SK-N-SH (cell line): ENCODE data around the gene MICB. TPM values are rescaled to one million over a fixed set of nuclear protein-coding genes. Genes with fewer than 3 reads are reported as not detected.

Experiments used
- CTCF ChIA-PET: fragments of 300-600, 350-600 bp; formaldehyde crosslinking; extraction: SDS; loops from one replicate; lab custom pipeline; 2021; lab: Yijun Ruan, JAX
- POLR2A ChIA-PET: fragments of 350-600 bp; sonication (Branson Sonifier 250); formaldehyde crosslinking; extraction: SDS; loops from one replicate; lab custom pipeline; 2020; ENCODE audit warnings: antibody characterized with exemption, inconsistent platforms; lab: Yijun Ruan, JAX
- DNase-seq: peaks from one replicate; pipeline ENCODE4 v3.0.0; 2012
- H2AFZ ChIP-seq: fragments of 200-600 bp; sonication (generic); 2 replicates; pipeline ENCODE4 v1.8.1; 2016; ENCODE audit warnings: antibody characterized with exemption, mild to moderate bottlenecking, low read depth
- H3F3A ChIP-seq: fragments of 200-600 bp; sonication (generic); replicated peaks from 2 replicates; pipeline ENCODE3; 2016; ENCODE audit warnings: antibody characterized with exemption, mild to moderate bottlenecking; ENCODE audit not compliant: insufficient read depth
- H3K27ac ChIP-seq, 2 experiments: fragments of 200-500 bp in 1 of 2; fragments of 200-600 bp in 1 of 2; sonication (Bioruptor generic) in 1 of 2; sonication (generic), shearing (Covaris generic) in 1 of 2; 2 replicates each; pipeline versions ENCODE4 v1.5.1 to v1.6.1; 2014 to 2016; ENCODE audit warnings: low read depth in 2 of 2, inconsistent platforms in 1 of 2, low read length in 1 of 2, mild to moderate bottlenecking in 1 of 2, mixed read lengths in 1 of 2
- H3K27me3 ChIP-seq: fragments of 200-600 bp; sonication (generic), shearing (Covaris generic); 2 replicates; pipeline ENCODE4 v1.6.1; 2016; ENCODE audit warnings: mixed run types; ENCODE audit not compliant: insufficient read depth
- H3K36me3 ChIP-seq, 2 experiments: fragments of 200-500 bp in 1 of 2; fragments of 200-600 bp in 1 of 2; sonication (Bioruptor generic) in 1 of 2; sonication (generic) in 1 of 2; replicated peaks in 1 of 2; 2 replicates each; pipeline versions ENCODE3 to v1.5.1; 2014 to 2016; ENCODE audit warnings: low read length in 1 of 2, mild to moderate bottlenecking in 1 of 2; ENCODE audit not compliant: insufficient read depth in 2 of 2, control insufficient read depth in 1 of 2
- H3K4me1 ChIP-seq, 2 experiments: fragments of 200-500 bp in 1 of 2; fragments of 200-600 bp in 1 of 2; sonication (Bioruptor generic) in 1 of 2; sonication (generic), shearing (Covaris generic) in 1 of 2; 2 replicates each; pipeline versions ENCODE4 v1.5.1 to v1.6.1; 2014 to 2016; ENCODE audit warnings: low read depth in 1 of 2, low read length in 1 of 2, mixed run types in 1 of 2; ENCODE audit not compliant: insufficient read depth in 2 of 2, control insufficient read depth in 1 of 2
- H3K4me2 ChIP-seq: fragments of 200-600 bp; sonication (generic), shearing (Covaris generic); 2 replicates; pipeline ENCODE4 v1.6.1; 2017; ENCODE audit warnings: mixed run types
- H3K4me3 ChIP-seq, 2 experiments: fragments of 200-500 bp in 1 of 2; fragments of 200-600 bp in 1 of 2; sonication (Bioruptor generic) in 1 of 2; sonication (generic), shearing (Covaris generic) in 1 of 2; 2 replicates each; pipeline versions ENCODE4 v1.5.1 to v1.8.1; 2014 to 2016; ENCODE audit warnings: low read depth in 2 of 2, inconsistent platforms in 1 of 2, low read length in 1 of 2, mild to moderate bottlenecking in 1 of 2, mixed read lengths in 1 of 2, moderate library complexity in 1 of 2
- H3K79me2 ChIP-seq: fragments of 200-600 bp; sonication (generic); 2 replicates; pipeline ENCODE4 v1.8.1; 2017; ENCODE audit warnings: mild to moderate bottlenecking; ENCODE audit not compliant: insufficient read depth
- H3K9ac ChIP-seq: fragments of 200-600 bp; sonication (generic); 2 replicates; pipeline ENCODE4 v1.6.1; 2017; ENCODE audit warnings: mixed run types
- H3K9me2 ChIP-seq: fragments of 200-600 bp; sonication (generic); 2 replicates; pipeline ENCODE4 v1.6.1; 2017; ENCODE audit warnings: mixed run types
- H3K9me3 ChIP-seq: fragments of 200-600 bp; sonication (generic); 2 replicates; pipeline ENCODE4 v1.6.1; 2017; ENCODE audit warnings: mixed run types, mild to moderate bottlenecking, moderate library complexity
- H4K20me1 ChIP-seq: fragments of 200-600 bp; sonication (generic); 2 replicates; pipeline ENCODE4 v1.6.1; 2017; ENCODE audit warnings: mild to moderate bottlenecking, mixed run types; ENCODE audit not compliant: insufficient read depth
- EZH2phosphoT487 ChIP-seq: fragments of 200-600 bp; sonication (generic); IDR thresholded peaks from 2 replicates; pipeline ENCODE4 v1.6.1; 2017; ENCODE audit warnings: low read depth, mixed run types, mild to moderate bottlenecking, antibody characterized with exemption, moderate library complexity, borderline replicate concordance
- FOXJ3 ChIP-seq: sonication (generic); formaldehyde crosslinking; IDR thresholded peaks from 2 replicates; pipeline ENCODE4 v1.5.1; 2020; ENCODE audit warnings: mild to moderate bottlenecking, missing genetic modification reagents
- FOXM1 ChIP-seq: IDR thresholded peaks from 2 replicates; pipeline ENCODE4 v1.4.0; 2012; ENCODE audit warnings: low read depth, mild to moderate bottlenecking
- GABPA ChIP-seq: IDR thresholded peaks from 2 replicates; pipeline ENCODE4 v1.4.0; 2012; ENCODE audit warnings: low read depth, mild to moderate bottlenecking
- MEF2A ChIP-seq: IDR thresholded peaks from 2 replicates; pipeline ENCODE4 v1.4.0; 2012; ENCODE audit warnings: low read depth, borderline replicate concordance
- NFIC ChIP-seq: IDR thresholded peaks from 2 replicates; pipeline ENCODE4 v1.4.0; 2012; ENCODE audit warnings: borderline replicate concordance
- RFX5 ChIP-seq: IDR thresholded peaks from 2 replicates; pipeline ENCODE4 v1.6.1; 2012; ENCODE audit warnings: mild to moderate bottlenecking, improper control_type of control experiment, low read length
- TAF1 ChIP-seq: IDR thresholded peaks from 2 replicates; pipeline ENCODE4 v1.6.1; 2012; ENCODE audit warnings: low read depth, mild to moderate bottlenecking, low read length, moderate library complexity, borderline replicate concordance
- TCF12 ChIP-seq: IDR thresholded peaks from 2 replicates; pipeline ENCODE4 v1.4.0; 2012
- TEAD4 ChIP-seq: IDR thresholded peaks from 2 replicates; pipeline ENCODE4 v1.4.0; 2012; ENCODE audit warnings: mild to moderate bottlenecking, borderline replicate concordance; ENCODE audit not compliant: insufficient read depth
- WGBS: methylation state at CpG from one replicate; pipeline ENCODE4 v1.1.6; 2017; ENCODE audit warnings: low lambda C conversion rate; 5-methylcytosine and 5-hydroxymethylcytosine counted together
- polyA plus RNA-seq, 3 experiments: library from polyadenylated mRNA; depleted of rRNA; stranded (reverse); fragments of >200 nt; gene quantifications; 2 replicates each; pipeline ENCODE4 v1.2.3, GENCODE V29; 2012
- TF ChIP-seq, protein P1 (sequence below): IDR thresholded peaks from 2 replicates; pipeline ENCODE4; 2012
- TF ChIP-seq, protein P2 (sequence below): fragments of 150-350 bp; IDR thresholded peaks from 2 replicates; pipeline ENCODE4 v1.6.1; 2017; ENCODE audit warnings: antibody characterized with exemption, low read length, low read depth, borderline replicate concordance
- TF ChIP-seq, protein P3 (sequence below): fragments of 150-350 bp; IDR thresholded peaks from 2 replicates; pipeline ENCODE4 v1.6.1; 2016; ENCODE audit warnings: mild to moderate bottlenecking, low read depth, low read length
- TF ChIP-seq, protein P4 (sequence below): fragments of 200-600 bp; sonication (generic); IDR thresholded peaks from 2 replicates; pipeline ENCODE4 v1.6.1; 2017; ENCODE audit warnings: antibody characterized with exemption, mild to moderate bottlenecking, moderate library complexity
- TF ChIP-seq, protein P5 (sequence below): IDR thresholded peaks from 2 replicates; pipeline ENCODE4 v1.6.1; 2012; ENCODE audit warnings: mild to moderate bottlenecking, low read depth, low read length, moderate library complexity
- TF ChIP-seq, protein P6 (sequence below): IDR thresholded peaks from 2 replicates; pipeline ENCODE4 v1.4.0; 2012; ENCODE audit warnings: low read depth

The MICB gene
- polyA plus RNA-seq, 1 of the 3 experiments (the other 2 are of a cell fraction) = 9.7 TPM

DNA sequence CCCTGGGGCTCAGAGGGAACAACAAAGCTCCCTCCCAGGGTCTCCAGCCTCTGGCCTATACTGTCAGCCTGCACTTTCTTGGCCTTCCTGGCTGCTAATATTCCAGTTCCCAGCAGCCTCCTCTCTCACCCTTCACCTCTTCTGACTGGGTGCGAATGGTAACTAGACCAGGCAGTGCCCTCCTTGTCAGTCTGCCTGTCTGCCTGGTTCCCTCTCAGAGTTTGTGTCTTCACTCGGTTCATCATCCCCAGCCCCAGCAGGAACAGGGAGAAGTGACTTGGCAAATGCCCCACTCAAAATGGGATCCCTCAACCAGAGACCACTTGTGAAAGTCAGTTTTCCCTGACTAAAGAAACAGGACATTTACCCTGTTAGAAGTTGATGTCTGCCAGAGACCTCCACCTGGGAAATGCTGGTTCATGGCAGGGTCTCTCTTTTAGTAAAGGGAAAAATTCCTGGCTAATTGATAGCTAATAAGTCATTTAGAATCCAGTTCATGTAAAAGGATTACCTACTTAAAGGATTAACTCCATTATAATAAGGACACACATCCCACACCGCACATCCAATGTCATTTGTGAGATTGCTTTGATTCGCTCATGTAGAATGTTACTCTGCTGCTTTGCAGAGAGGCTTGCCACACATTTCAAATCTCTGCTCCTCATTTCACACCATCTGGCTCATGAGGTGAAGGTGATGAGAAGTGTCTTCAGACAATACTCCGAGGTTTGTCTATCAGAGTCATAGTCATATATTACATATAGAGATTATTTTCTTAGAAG, 18.6 kb upstream of the MICB start:
- TF ChIP-seq TCF12 (no peak), GABPA (no peak), MEF2A (no peak), TEAD4 (no peak), TAF1 (no peak), FOXM1 (no peak), FOXJ3 (CRISPR knock-in tag) (no peak), NFIC (no peak), RFX5 (no peak), EZH2phosphoT487 (no peak)
- TF ChIP-seq, protein P1, sequence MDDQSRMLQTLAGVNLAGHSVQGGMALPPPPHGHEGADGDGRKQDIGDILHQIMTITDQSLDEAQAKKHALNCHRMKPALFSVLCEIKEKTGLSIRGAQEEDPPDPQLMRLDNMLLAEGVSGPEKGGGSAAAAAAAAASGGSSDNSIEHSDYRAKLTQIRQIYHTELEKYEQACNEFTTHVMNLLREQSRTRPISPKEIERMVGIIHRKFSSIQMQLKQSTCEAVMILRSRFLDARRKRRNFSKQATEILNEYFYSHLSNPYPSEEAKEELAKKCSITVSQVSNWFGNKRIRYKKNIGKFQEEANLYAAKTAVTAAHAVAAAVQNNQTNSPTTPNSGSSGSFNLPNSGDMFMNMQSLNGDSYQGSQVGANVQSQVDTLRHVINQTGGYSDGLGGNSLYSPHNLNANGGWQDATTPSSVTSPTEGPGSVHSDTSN = no peak
- TF ChIP-seq, protein P2, sequence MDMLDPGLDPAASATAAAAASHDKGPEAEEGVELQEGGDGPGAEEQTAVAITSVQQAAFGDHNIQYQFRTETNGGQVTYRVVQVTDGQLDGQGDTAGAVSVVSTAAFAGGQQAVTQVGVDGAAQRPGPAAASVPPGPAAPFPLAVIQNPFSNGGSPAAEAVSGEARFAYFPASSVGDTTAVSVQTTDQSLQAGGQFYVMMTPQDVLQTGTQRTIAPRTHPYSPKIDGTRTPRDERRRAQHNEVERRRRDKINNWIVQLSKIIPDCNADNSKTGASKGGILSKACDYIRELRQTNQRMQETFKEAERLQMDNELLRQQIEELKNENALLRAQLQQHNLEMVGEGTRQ = no peak
- TF ChIP-seq, protein P3, sequence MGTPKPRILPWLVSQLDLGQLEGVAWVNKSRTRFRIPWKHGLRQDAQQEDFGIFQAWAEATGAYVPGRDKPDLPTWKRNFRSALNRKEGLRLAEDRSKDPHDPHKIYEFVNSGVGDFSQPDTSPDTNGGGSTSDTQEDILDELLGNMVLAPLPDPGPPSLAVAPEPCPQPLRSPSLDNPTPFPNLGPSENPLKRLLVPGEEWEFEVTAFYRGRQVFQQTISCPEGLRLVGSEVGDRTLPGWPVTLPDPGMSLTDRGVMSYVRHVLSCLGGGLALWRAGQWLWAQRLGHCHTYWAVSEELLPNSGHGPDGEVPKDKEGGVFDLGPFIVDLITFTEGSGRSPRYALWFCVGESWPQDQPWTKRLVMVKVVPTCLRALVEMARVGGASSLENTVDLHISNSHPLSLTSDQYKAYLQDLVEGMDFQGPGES = no peak
- TF ChIP-seq, protein P4, sequence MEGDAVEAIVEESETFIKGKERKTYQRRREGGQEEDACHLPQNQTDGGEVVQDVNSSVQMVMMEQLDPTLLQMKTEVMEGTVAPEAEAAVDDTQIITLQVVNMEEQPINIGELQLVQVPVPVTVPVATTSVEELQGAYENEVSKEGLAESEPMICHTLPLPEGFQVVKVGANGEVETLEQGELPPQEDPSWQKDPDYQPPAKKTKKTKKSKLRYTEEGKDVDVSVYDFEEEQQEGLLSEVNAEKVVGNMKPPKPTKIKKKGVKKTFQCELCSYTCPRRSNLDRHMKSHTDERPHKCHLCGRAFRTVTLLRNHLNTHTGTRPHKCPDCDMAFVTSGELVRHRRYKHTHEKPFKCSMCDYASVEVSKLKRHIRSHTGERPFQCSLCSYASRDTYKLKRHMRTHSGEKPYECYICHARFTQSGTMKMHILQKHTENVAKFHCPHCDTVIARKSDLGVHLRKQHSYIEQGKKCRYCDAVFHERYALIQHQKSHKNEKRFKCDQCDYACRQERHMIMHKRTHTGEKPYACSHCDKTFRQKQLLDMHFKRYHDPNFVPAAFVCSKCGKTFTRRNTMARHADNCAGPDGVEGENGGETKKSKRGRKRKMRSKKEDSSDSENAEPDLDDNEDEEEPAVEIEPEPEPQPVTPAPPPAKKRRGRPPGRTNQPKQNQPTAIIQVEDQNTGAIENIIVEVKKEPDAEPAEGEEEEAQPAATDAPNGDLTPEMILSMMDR = no peak
- TF ChIP-seq, protein P5, sequence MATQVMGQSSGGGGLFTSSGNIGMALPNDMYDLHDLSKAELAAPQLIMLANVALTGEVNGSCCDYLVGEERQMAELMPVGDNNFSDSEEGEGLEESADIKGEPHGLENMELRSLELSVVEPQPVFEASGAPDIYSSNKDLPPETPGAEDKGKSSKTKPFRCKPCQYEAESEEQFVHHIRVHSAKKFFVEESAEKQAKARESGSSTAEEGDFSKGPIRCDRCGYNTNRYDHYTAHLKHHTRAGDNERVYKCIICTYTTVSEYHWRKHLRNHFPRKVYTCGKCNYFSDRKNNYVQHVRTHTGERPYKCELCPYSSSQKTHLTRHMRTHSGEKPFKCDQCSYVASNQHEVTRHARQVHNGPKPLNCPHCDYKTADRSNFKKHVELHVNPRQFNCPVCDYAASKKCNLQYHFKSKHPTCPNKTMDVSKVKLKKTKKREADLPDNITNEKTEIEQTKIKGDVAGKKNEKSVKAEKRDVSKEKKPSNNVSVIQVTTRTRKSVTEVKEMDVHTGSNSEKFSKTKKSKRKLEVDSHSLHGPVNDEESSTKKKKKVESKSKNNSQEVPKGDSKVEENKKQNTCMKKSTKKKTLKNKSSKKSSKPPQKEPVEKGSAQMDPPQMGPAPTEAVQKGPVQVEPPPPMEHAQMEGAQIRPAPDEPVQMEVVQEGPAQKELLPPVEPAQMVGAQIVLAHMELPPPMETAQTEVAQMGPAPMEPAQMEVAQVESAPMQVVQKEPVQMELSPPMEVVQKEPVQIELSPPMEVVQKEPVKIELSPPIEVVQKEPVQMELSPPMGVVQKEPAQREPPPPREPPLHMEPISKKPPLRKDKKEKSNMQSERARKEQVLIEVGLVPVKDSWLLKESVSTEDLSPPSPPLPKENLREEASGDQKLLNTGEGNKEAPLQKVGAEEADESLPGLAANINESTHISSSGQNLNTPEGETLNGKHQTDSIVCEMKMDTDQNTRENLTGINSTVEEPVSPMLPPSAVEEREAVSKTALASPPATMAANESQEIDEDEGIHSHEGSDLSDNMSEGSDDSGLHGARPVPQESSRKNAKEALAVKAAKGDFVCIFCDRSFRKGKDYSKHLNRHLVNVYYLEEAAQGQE = no peak
- TF ChIP-seq, protein P6, sequence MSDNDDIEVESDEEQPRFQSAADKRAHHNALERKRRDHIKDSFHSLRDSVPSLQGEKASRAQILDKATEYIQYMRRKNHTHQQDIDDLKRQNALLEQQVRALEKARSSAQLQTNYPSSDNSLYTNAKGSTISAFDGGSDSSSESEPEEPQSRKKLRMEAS = no peak
- Histone ChIP-seq H3K27ac (no peak overlapping the region), H3K27me3 (peaks cover 53% of the 10 kb centered on the region; the same call in 1 of the 2 replicates), H2AFZ (no peak overlapping the region), H3F3A (no peaks in the 10 kb centered on the region), H3K9ac (no peak overlapping the region), H3K9me2 (no peaks in the 10 kb centered on the region), H3K36me3 (no peaks in the 10 kb centered on the region), H3K4me3 (no peak overlapping the region), H4K20me1 (no peaks in the 10 kb centered on the region), H3K4me1 (no peaks in the 10 kb centered on the region), H3K79me2 (no peaks in the 10 kb centered on the region), H3K4me2 (no peak overlapping the region), H3K9me3 (no peaks in the 10 kb centered on the region)
- CTCF ChIA-PET = no interaction called here
- 28% methylated on average over 5 of the region's 5 CpGs for WGBS
- no peak for DNase-seq
- POLR2A ChIA-PET = no interaction called here
